WTC11 (cell line): ENCODE results near the gene OPCML. TPM values are rescaled to one million over a fixed set of nuclear protein-coding genes. Genes with fewer than 3 reads are reported as not detected.

Experiments used
- ATAC-seq: fragments of 200-7000 bp; cut with Tn5 transposase; 2 replicates; pipeline ENCODE4 v1.10.0; 2021; ENCODE audit warnings: mild to moderate bottlenecking, moderate library complexity
- CTCF ChIA-PET: fragments of 300-600 bp; sonication (Branson Sonifier 250); formaldehyde crosslinking; loops from one replicate; lab custom pipeline; 2021; ENCODE audit warnings: antibody characterized with exemption; lab: Charles Lee
- POLR2A ChIA-PET: fragments of 350-600 bp; sonication (Branson Sonifier 250); formaldehyde crosslinking; loops from one replicate; lab custom pipeline; 2021; ENCODE audit warnings: antibody characterized with exemption; lab: Charles Lee
- DNase-seq: peaks from one replicate; pipeline ENCODE4 v3.0.0; 2021; ENCODE audit warnings: low spot score
- H3K27ac Mint-ChIP-seq: 2 replicates; pipeline ENCODE4 v1.8.0; 2021; ENCODE audit warnings: mixed read lengths
- H3K27me3 Mint-ChIP-seq: 2 replicates; pipeline ENCODE4 v1.8.0; 2021; ENCODE audit warnings: low read depth, mild to moderate bottlenecking, moderate library complexity, mixed read lengths
- H3K36me3 Mint-ChIP-seq: 2 replicates; pipeline ENCODE4 v1.8.0; 2021; ENCODE audit warnings: mixed read lengths
- H3K4me1 Mint-ChIP-seq: 2 replicates; pipeline ENCODE4 v1.8.0; 2022; ENCODE audit warnings: mixed read lengths
- H3K4me3 Mint-ChIP-seq: 2 replicates; pipeline ENCODE4 v1.8.0; 2021; ENCODE audit warnings: mild to moderate bottlenecking, moderate library complexity, mixed read lengths
- H3K9me3 Mint-ChIP-seq: 2 replicates; pipeline ENCODE4 v1.8.0; 2021; ENCODE audit warnings: mixed read lengths
- ERG ChIP-seq: fragments of 250-450 bp; sonication (Bioruptor Pico); IDR thresholded peaks from 2 replicates; pipeline ENCODE4 v1.8.0; 2021; ENCODE audit warnings: mild to moderate bottlenecking
- ESRRA ChIP-seq: sonication (generic); formaldehyde crosslinking; IDR thresholded peaks from 2 replicates; pipeline ENCODE4 v1.8.1; 2022; ENCODE audit warnings: mild to moderate bottlenecking, missing genetic modification reagents, borderline replicate concordance
- HMGA2 ChIP-seq: fragments of 250-450 bp; sonication (Bioruptor Pico); IDR thresholded peaks from 2 replicates; pipeline ENCODE4 v1.4.0; 2021; ENCODE audit warnings: mild to moderate bottlenecking, moderate library complexity
- MLX ChIP-seq: sonication (generic); formaldehyde crosslinking; IDR thresholded peaks from 2 replicates; pipeline ENCODE4 v1.8.1; 2023; ENCODE audit warnings: mild to moderate bottlenecking, missing genetic modification reagents, moderate library complexity
- PRDM15 ChIP-seq: sonication (generic); formaldehyde crosslinking; IDR thresholded peaks from 2 replicates; pipeline ENCODE4 v1.8.0; 2022; ENCODE audit warnings: missing genetic modification reagents
- RELA ChIP-seq: sonication (generic); formaldehyde crosslinking; IDR thresholded peaks from 2 replicates; pipeline ENCODE4 v1.8.1; 2022; ENCODE audit warnings: missing genetic modification reagents, mild to moderate bottlenecking, borderline replicate concordance
- ZBTB21 ChIP-seq: sonication (generic); formaldehyde crosslinking; IDR thresholded peaks from 2 replicates; pipeline ENCODE4 v1.8.1; 2023; ENCODE audit warnings: mild to moderate bottlenecking, missing genetic modification reagents, borderline replicate concordance
- ZNF121 ChIP-seq: sonication (generic); formaldehyde crosslinking; IDR thresholded peaks from 2 replicates; pipeline ENCODE4 v1.8.0; 2023; ENCODE audit warnings: missing genetic modification reagents
- ZNF219 ChIP-seq: sonication (generic); formaldehyde crosslinking; IDR thresholded peaks from 2 replicates; pipeline ENCODE4 v1.8.0; 2023; ENCODE audit warnings: missing genetic modification reagents, mild to moderate bottlenecking, borderline replicate concordance
- ZNF423 ChIP-seq: fragments of 250-450 bp; sonication (Bioruptor Pico); IDR thresholded peaks from 2 replicates; pipeline ENCODE4 v2.1.2; 2022; ENCODE audit warnings: mild to moderate bottlenecking, moderate library complexity
- total RNA-seq: library from RNA; stranded (reverse); gene quantifications from 3 replicates; pipeline ENCODE4 v1.2.3, GENCODE V29; 2021
- TF ChIP-seq, protein P1 (sequence below): fragments of 250-450 bp; sonication (Bioruptor Pico); conservative IDR thresholded peaks from 2 replicates; pipeline ENCODE4 v1.9.0; 2021; ENCODE audit warnings: mild to moderate bottlenecking
- TF ChIP-seq, protein P2 (sequence below): sonication (generic); formaldehyde crosslinking; IDR thresholded peaks from 2 replicates; pipeline ENCODE4 v1.8.0; 2022; ENCODE audit warnings: mild to moderate bottlenecking, missing genetic modification reagents
- TF ChIP-seq, protein P3 (sequence below): sonication (generic); formaldehyde crosslinking; IDR thresholded peaks from 2 replicates; pipeline ENCODE4 v1.8.1; 2022; ENCODE audit warnings: mild to moderate bottlenecking, moderate library complexity, missing genetic modification reagents
- TF ChIP-seq, protein P4 (sequence below): sonication (generic); formaldehyde crosslinking; IDR thresholded peaks from 2 replicates; pipeline ENCODE4 v1.8.0; 2022; ENCODE audit warnings: mild to moderate bottlenecking, missing genetic modification reagents

The OPCML gene
- total RNA-seq, 1 experiment from 2014 or later: 1.5 TPM

GRCh38 chr11:132396318-132396717 is 1136.0 kb downstream of the OPCML start:
- H3K36me3 Mint-ChIP-seq: peaks cover 2% of the 10 kb centered on the region; the same call in 1 of the 2 replicates
- ChIA-PET CTCF (no interaction called here), POLR2A (no interaction called here)
- peaks cover 12% of the 10 kb centered on the region for H3K4me1 Mint-ChIP-seq
- no peak overlapping the region for H3K27ac Mint-ChIP-seq
- no peak for DNase-seq
- H3K9me3 Mint-ChIP-seq: peaks cover 2% of the 10 kb centered on the region
- H3K27me3 Mint-ChIP-seq: no peaks in the 10 kb centered on the region; the same call in 1 of the 2 replicates
- no peak overlapping the region for H3K4me3 Mint-ChIP-seq
- TF ChIP-seq, protein P1, sequence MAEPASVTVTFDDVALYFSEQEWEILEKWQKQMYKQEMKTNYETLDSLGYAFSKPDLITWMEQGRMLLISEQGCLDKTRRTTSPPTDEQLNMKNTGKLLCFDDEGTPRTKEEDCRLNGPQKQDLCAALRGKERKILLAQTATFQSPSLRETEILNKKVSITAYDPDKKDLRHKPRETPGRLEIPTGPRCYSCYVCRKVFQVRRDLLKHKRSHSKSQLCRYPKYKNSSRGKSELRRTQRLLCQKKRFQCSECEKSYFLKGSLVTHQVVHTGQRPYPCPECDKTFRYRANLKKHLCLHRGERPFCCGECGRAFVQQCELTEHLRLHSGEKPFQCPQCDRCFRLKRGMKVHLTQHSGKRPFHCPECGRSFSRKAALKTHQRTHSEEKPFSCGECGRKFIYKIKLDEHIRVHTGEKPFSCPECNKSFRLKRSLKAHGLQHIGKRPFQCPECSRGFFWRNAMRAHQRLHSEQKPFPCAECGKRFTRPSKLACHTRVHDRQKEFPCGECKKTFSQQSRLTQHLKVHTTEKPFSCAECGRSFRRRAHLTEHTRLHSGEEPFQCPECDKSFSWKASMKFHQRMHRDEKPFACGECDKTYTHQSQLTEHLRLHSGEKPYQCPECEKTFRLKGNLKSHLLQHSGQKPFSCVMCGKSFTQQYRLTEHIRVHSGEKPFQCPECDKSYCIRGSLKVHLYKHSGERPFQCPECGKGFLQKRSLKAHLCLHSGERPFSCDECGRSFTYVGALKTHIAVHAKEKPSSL (CRISPR knock-in tag): no peak
- TF ChIP-seq ERG (CRISPR knock-in tag): no peak
- no peak for TF ChIP-seq PRDM15
- no peak for TF ChIP-seq RELA (CRISPR knock-in tag)
- no peak for TF ChIP-seq ESRRA (CRISPR knock-in tag)
- TF ChIP-seq, protein P2, sequence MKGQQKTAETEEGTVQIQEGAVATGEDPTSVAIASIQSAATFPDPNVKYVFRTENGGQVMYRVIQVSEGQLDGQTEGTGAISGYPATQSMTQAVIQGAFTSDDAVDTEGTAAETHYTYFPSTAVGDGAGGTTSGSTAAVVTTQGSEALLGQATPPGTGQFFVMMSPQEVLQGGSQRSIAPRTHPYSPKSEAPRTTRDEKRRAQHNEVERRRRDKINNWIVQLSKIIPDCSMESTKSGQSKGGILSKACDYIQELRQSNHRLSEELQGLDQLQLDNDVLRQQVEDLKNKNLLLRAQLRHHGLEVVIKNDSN (CRISPR knock-in tag): no peak
- TF ChIP-seq ZBTB21 (CRISPR knock-in tag): no peak
- no peak for ATAC-seq

DNA sequence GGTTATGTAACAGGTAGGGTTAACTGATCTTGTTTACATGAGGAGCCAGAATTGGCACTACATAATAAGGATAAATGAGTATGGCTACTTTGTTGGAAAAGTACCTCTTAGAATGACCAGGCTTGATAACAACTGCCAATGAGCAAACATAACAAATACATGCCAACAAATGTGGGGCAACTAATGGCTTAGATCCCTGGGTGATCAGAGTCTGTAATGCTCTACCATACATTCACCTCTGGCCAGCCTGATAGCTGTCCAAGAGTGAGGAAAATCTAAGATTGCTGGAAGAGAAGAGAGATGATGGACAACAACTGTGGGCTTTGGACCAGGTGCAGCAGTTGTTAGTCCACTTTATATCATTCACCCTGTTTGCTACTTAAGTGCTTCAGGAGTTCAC is 1136.9 kb downstream of the OPCML start:
- Mint-ChIP-seq H3K27ac (no peak overlapping the region), H3K27me3 (no peaks in the 10 kb centered on the region; the same call in 1 of the 2 replicates), H3K4me3 (no peak overlapping the region), H3K4me1 (peaks cover 3% of the 10 kb centered on the region), H3K9me3 (peaks cover 5% of the 10 kb centered on the region), H3K36me3 (peaks cover 3% of the 10 kb centered on the region; the same call in 1 of the 2 replicates)
- DNase-seq (no peak), ATAC-seq (no peak)
- POLR2A ChIA-PET: no interaction called here
- CTCF ChIA-PET: no interaction called here
- no peak for TF ChIP-seq ZNF121 (CRISPR knock-in tag)
- no peak for TF ChIP-seq ZNF423 (CRISPR knock-in tag)
- TF ChIP-seq, protein P3, sequence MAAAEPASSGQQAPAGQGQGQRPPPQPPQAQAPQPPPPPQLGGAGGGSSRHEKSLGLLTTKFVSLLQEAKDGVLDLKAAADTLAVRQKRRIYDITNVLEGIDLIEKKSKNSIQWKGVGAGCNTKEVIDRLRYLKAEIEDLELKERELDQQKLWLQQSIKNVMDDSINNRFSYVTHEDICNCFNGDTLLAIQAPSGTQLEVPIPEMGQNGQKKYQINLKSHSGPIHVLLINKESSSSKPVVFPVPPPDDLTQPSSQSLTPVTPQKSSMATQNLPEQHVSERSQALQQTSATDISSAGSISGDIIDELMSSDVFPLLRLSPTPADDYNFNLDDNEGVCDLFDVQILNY: no peak
- TF ChIP-seq ZNF219 (CRISPR knock-in tag): no peak
- no peak for TF ChIP-seq MLX (CRISPR knock-in tag)
- TF ChIP-seq PRDM15: no peak
- TF ChIP-seq HMGA2 (CRISPR knock-in tag): no peak
- TF ChIP-seq, protein P4, sequence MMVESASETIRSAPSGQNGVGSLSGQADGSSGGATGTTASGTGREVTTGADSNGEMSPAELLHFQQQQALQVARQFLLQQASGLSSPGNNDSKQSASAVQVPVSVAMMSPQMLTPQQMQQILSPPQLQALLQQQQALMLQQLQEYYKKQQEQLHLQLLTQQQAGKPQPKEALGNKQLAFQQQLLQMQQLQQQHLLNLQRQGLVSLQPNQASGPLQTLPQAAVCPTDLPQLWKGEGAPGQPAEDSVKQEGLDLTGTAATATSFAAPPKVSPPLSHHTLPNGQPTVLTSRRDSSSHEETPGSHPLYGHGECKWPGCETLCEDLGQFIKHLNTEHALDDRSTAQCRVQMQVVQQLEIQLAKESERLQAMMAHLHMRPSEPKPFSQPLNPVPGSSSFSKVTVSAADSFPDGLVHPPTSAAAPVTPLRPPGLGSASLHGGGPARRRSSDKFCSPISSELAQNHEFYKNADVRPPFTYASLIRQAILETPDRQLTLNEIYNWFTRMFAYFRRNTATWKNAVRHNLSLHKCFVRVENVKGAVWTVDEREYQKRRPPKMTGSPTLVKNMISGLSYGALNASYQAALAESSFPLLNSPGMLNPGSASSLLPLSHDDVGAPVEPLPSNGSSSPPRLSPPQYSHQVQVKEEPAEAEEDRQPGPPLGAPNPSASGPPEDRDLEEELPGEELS: no peak
